Neural cell (in vitro differentiated cells): ENCODE data around the gene ARID1B. TPM values are rescaled to one million over a fixed set of nuclear protein-coding genes. Genes with fewer than 3 reads are reported as not detected.

Experiments used
- H2AFZ ChIP-seq: fragments of 200-600, 300-800 bp; sonication (generic), shearing (Covaris generic); 2 replicates; pipeline ENCODE4 v1.6.0; 2014; ENCODE audit warnings: low read depth, mild to moderate bottlenecking, antibody characterized with exemption, low read length, moderate library complexity
- H3F3A ChIP-seq: fragments of 200-600 bp; shearing (Covaris generic); 2 replicates; pipeline ENCODE4 v1.6.1; 2016; ENCODE audit warnings: mild to moderate bottlenecking, moderate library complexity, mixed read lengths, antibody characterized with exemption, low read length; ENCODE audit not compliant: insufficient read depth, poor library complexity, severe bottlenecking
- H3K27ac ChIP-seq: fragments of 200-600, 300-800 bp; sonication (generic), shearing (Covaris generic); 2 replicates; pipeline ENCODE4 v1.5.1; 2014; ENCODE audit warnings: mild to moderate bottlenecking, low read length, moderate library complexity
- H3K27me3 ChIP-seq: fragments of 300-800, 200-600 bp; sonication (generic), shearing (Covaris generic); 2 replicates; pipeline ENCODE4 v1.6.0; 2014; ENCODE audit warnings: mild to moderate bottlenecking, low read depth, low read length, moderate library complexity; ENCODE audit not compliant: insufficient read depth
- H3K36me3 ChIP-seq: fragments of 300-800, 200-600 bp; sonication (generic), shearing (Covaris generic); 2 replicates; pipeline ENCODE4 v1.5.1; 2014; ENCODE audit warnings: mild to moderate bottlenecking, antibody characterized with exemption, low read length, moderate library complexity; ENCODE audit not compliant: insufficient read depth
- H3K4me2 ChIP-seq: fragments of 300-800, 200-600 bp; sonication (generic), shearing (Covaris generic); 2 replicates; pipeline ENCODE4 v1.6.0; 2014; ENCODE audit warnings: mild to moderate bottlenecking, low read length
- H3K4me3 ChIP-seq: fragments of 300-800, 200-600 bp; sonication (generic), shearing (Covaris generic); 2 replicates; pipeline ENCODE4 v1.5.1; 2014; ENCODE audit warnings: mild to moderate bottlenecking, low read length, moderate library complexity
- H3K79me2 ChIP-seq: fragments of 200-600 bp; shearing (Covaris generic); replicated peaks from 2 replicates; pipeline ENCODE4 v1.6.0; 2014; ENCODE audit warnings: mild to moderate bottlenecking, low read length, moderate library complexity; ENCODE audit not compliant: insufficient read depth
- H3K9ac ChIP-seq: fragments of 300-800, 200-600 bp; sonication (generic), shearing (Covaris generic); 2 replicates; pipeline ENCODE4 v1.6.1; 2016; ENCODE audit warnings: mild to moderate bottlenecking, low read length, mixed read lengths
- H3K9me2 ChIP-seq: fragments of 200-600 bp; shearing (Covaris generic); 2 replicates; pipeline ENCODE4 v1.6.1; 2016; ENCODE audit warnings: mild to moderate bottlenecking, low read length, mixed read lengths; ENCODE audit not compliant: insufficient read depth
- H3K9me3 ChIP-seq: fragments of 200-600, 300-800 bp; sonication (generic), shearing (Covaris generic); 2 replicates; pipeline ENCODE4 v1.6.1; 2016; ENCODE audit warnings: mild to moderate bottlenecking, mixed run types, low read length, moderate library complexity, mixed read lengths
- H4K20me1 ChIP-seq: fragments of 200-600 bp; shearing (Covaris generic); 2 replicates; pipeline ENCODE4 v1.6.1; 2016; ENCODE audit warnings: mild to moderate bottlenecking, mixed run types; ENCODE audit not compliant: insufficient read depth
- EP300 ChIP-seq: fragments of 450-650 bp; conservative IDR thresholded peaks from 2 replicates; pipeline ENCODE4 v1.6.1; 2014; ENCODE audit warnings: antibody characterized with exemption, mild to moderate bottlenecking, moderate library complexity; ENCODE audit not compliant: poor library complexity, severe bottlenecking
- EZH2 ChIP-seq: fragments of 200-600, 300-800 bp; shearing (Covaris generic), sonication (generic); IDR thresholded peaks from 2 replicates; pipeline ENCODE4 v1.6.1; 2014; ENCODE audit warnings: antibody characterized with exemption, low read length, borderline replicate concordance, mild to moderate bottlenecking; ENCODE audit not compliant: insufficient read depth, poor library complexity, severe bottlenecking
- MXI1 ChIP-seq: fragments of 450-650 bp; conservative IDR thresholded peaks from 2 replicates; pipeline ENCODE4 v1.6.1; 2014; ENCODE audit warnings: antibody characterized with exemption, mild to moderate bottlenecking; ENCODE audit not compliant: poor library complexity, severe bottlenecking
- POLR2AphosphoS5 ChIP-seq: IDR thresholded peaks from 2 replicates; pipeline ENCODE4 v1.6.1; 2012
- RAD21 ChIP-seq: fragments of 450-650 bp; conservative IDR thresholded peaks from 2 replicates; pipeline ENCODE4 v1.6.1; 2014; ENCODE audit warnings: antibody characterized with exemption, mild to moderate bottlenecking, moderate library complexity
- SMC3 ChIP-seq: fragments of 450-650 bp; conservative IDR thresholded peaks from 2 replicates; pipeline ENCODE4 v1.6.1; 2014; ENCODE audit warnings: antibody characterized with exemption, mild to moderate bottlenecking, moderate library complexity; ENCODE audit not compliant: poor library complexity
- TAF1 ChIP-seq: IDR thresholded peaks from 2 replicates; pipeline ENCODE4 v1.6.1; 2012; ENCODE audit warnings: low read depth
- polyA plus RNA-seq: library from polyadenylated mRNA; depleted of rRNA; stranded (reverse); fragments of >200 nt; gene quantifications from 2 replicates; pipeline ENCODE4 v1.2.3, GENCODE V29; 2014
- TF ChIP-seq, protein P1 (sequence below): IDR thresholded peaks from 2 replicates; pipeline ENCODE4 v1.6.1; 2012; ENCODE audit warnings: borderline replicate concordance
- TF ChIP-seq, protein P2 (sequence below): fragments of 450-650 bp; IDR thresholded peaks from 2 replicates; pipeline ENCODE4 v1.5.1; 2014; ENCODE audit warnings: antibody characterized with exemption, mild to moderate bottlenecking, moderate library complexity; ENCODE audit not compliant: poor library complexity, severe bottlenecking

The ARID1B gene
- polyA plus RNA-seq, 1 donor from 2014 or later: 35.0 TPM

DNA sequence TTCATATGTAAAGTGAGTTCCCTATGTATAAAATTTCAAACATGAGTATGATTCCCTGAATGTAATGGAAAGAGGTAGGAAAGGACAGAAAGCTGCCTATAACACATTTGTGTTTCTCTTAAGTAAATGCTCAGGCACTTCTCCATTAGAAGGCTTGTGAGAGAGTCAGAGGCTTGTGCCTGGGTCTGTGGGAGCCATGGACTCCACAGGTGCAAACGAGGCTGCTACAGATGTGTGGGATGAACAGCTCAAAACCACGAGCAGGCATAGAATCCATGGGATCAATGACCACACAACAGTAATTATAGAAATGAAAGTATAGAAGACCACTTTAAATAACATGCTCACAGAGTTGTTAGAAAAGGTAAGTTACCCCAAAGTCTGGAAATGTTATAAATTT is 134.4 kb downstream of the ARID1B start:
- no peak overlapping the region for H3K9ac ChIP-seq
- H3K9me3 ChIP-seq: no peaks in the 10 kb centered on the region
- peaks cover 4% of the 10 kb centered on the region for H3K79me2 ChIP-seq
- H3K27ac ChIP-seq: no peak overlapping the region
- no peaks in the 10 kb centered on the region for H3F3A ChIP-seq
- no peak overlapping the region for H3K4me3 ChIP-seq
- no peaks in the 10 kb centered on the region for H3K36me3 ChIP-seq
- H2AFZ ChIP-seq: no peak overlapping the region
- TF ChIP-seq, protein P1, sequence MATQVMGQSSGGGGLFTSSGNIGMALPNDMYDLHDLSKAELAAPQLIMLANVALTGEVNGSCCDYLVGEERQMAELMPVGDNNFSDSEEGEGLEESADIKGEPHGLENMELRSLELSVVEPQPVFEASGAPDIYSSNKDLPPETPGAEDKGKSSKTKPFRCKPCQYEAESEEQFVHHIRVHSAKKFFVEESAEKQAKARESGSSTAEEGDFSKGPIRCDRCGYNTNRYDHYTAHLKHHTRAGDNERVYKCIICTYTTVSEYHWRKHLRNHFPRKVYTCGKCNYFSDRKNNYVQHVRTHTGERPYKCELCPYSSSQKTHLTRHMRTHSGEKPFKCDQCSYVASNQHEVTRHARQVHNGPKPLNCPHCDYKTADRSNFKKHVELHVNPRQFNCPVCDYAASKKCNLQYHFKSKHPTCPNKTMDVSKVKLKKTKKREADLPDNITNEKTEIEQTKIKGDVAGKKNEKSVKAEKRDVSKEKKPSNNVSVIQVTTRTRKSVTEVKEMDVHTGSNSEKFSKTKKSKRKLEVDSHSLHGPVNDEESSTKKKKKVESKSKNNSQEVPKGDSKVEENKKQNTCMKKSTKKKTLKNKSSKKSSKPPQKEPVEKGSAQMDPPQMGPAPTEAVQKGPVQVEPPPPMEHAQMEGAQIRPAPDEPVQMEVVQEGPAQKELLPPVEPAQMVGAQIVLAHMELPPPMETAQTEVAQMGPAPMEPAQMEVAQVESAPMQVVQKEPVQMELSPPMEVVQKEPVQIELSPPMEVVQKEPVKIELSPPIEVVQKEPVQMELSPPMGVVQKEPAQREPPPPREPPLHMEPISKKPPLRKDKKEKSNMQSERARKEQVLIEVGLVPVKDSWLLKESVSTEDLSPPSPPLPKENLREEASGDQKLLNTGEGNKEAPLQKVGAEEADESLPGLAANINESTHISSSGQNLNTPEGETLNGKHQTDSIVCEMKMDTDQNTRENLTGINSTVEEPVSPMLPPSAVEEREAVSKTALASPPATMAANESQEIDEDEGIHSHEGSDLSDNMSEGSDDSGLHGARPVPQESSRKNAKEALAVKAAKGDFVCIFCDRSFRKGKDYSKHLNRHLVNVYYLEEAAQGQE: no peak
- no peak for TF ChIP-seq EZH2
- TF ChIP-seq TAF1: no peak
- TF ChIP-seq EP300: no peak
- no peak for TF ChIP-seq SMC3
- TF ChIP-seq MXI1: no peak
- TF ChIP-seq, protein P2, sequence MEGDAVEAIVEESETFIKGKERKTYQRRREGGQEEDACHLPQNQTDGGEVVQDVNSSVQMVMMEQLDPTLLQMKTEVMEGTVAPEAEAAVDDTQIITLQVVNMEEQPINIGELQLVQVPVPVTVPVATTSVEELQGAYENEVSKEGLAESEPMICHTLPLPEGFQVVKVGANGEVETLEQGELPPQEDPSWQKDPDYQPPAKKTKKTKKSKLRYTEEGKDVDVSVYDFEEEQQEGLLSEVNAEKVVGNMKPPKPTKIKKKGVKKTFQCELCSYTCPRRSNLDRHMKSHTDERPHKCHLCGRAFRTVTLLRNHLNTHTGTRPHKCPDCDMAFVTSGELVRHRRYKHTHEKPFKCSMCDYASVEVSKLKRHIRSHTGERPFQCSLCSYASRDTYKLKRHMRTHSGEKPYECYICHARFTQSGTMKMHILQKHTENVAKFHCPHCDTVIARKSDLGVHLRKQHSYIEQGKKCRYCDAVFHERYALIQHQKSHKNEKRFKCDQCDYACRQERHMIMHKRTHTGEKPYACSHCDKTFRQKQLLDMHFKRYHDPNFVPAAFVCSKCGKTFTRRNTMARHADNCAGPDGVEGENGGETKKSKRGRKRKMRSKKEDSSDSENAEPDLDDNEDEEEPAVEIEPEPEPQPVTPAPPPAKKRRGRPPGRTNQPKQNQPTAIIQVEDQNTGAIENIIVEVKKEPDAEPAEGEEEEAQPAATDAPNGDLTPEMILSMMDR: no peak
- TF ChIP-seq RAD21: no peak
- TF ChIP-seq POLR2AphosphoS5: no peak
- no peaks in the 10 kb centered on the region for H4K20me1 ChIP-seq
- H3K9me2 ChIP-seq: no peaks in the 10 kb centered on the region
- no peaks in the 10 kb centered on the region for H3K27me3 ChIP-seq
- no peak overlapping the region for H3K4me2 ChIP-seq

DNA sequence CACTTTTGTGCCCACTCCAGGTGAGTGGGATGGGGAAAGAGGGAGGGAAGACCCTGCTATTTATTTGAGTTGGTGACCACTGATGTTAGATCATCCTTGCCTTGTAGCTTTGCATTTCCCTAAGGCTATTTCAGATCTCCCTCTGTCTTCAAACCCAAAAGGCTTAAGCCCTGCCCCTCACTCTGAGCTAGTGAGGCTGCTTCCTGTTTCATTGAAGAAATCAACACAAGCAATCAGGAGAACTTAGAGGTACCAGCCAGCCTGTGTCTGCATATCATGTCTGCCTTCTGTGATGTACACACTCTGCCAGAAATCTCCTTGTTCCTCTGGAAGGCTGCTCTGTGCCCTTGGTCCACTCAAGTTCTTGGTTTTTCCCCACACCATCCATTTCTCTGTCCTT is 135.3 kb downstream of the ARID1B start:
- H3F3A ChIP-seq: no peaks in the 10 kb centered on the region
- no peak overlapping the region for H3K4me2 ChIP-seq
- H3K9ac ChIP-seq: no peak overlapping the region
- H3K36me3 ChIP-seq: no peaks in the 10 kb centered on the region
- H3K9me3 ChIP-seq: no peaks in the 10 kb centered on the region
- no peak overlapping the region for H3K4me3 ChIP-seq
- H3K27me3 ChIP-seq: no peaks in the 10 kb centered on the region
- H4K20me1 ChIP-seq: no peaks in the 10 kb centered on the region
- no peak overlapping the region for H3K27ac ChIP-seq
- H3K9me2 ChIP-seq: no peaks in the 10 kb centered on the region
- no peak for TF ChIP-seq TAF1
- no peak for TF ChIP-seq SMC3
- TF ChIP-seq EP300: no peak
- no peak for TF ChIP-seq MXI1
- TF ChIP-seq, protein P2: no peak
- no peak for TF ChIP-seq POLR2AphosphoS5
- no peak for TF ChIP-seq RAD21
- TF ChIP-seq, protein P1: no peak
- no peak for TF ChIP-seq EZH2
- peaks cover 4% of the 10 kb centered on the region for H3K79me2 ChIP-seq
- no peak overlapping the region for H2AFZ ChIP-seq
